Stimulated activated CD8-positive, alpha-beta memory T cell treated with anti-CD3 and anti-CD28 coated beads, Interleukin-2, amount 100 ng/mL, for 48 hours (primary cell): ENCODE results near the gene PPP1R15B.

Source experiments
- DNase-seq, 2 donors: peaks; one replicate each; pipeline ENCODE4 v3.0.0-alpha.2; 2020; ENCODE audit warnings: low read depth in 2 of 2

PPP1R15B gene

GRCh38 chr1:204400882-204401510 is 10.6 kb downstream of the PPP1R15B start:
- DNase-seq: no peak

- no peak for DNase-seq
Observed at GRCh38 chr1:204398197-204399125, 13.2 kb downstream of the PPP1R15B start.

- no peak for DNase-seq
Observed at GRCh38 chr1:204396015-204396583, 15.5 kb downstream of the PPP1R15B start.

DNA sequence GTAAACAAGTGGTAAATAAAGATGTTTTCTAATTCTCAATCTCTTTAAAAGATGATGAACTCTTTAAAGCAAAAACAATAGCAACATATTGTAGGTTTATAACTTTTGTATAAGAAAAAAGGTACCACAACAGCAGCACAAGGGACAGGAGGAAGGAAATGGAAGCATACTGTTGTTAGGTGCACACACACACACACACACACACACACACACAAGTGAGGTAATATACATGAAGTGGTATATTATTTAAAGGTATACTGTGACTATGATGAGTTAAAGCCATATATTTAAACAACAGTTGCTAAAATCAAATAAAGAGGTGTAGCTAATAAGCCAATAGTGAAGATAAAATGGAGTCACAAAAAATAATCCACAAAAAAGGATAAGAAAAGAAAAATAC is 20.0 kb downstream of the PPP1R15B start:
- no peak for DNase-seq

GRCh38 chr1:204390751-204391466 is 20.7 kb downstream of the PPP1R15B start:
- no peak for DNase-seq

GRCh38 chr1:204385727-204386126 is 25.9 kb downstream of the PPP1R15B start:
- DNase-seq: no peak

DNA sequence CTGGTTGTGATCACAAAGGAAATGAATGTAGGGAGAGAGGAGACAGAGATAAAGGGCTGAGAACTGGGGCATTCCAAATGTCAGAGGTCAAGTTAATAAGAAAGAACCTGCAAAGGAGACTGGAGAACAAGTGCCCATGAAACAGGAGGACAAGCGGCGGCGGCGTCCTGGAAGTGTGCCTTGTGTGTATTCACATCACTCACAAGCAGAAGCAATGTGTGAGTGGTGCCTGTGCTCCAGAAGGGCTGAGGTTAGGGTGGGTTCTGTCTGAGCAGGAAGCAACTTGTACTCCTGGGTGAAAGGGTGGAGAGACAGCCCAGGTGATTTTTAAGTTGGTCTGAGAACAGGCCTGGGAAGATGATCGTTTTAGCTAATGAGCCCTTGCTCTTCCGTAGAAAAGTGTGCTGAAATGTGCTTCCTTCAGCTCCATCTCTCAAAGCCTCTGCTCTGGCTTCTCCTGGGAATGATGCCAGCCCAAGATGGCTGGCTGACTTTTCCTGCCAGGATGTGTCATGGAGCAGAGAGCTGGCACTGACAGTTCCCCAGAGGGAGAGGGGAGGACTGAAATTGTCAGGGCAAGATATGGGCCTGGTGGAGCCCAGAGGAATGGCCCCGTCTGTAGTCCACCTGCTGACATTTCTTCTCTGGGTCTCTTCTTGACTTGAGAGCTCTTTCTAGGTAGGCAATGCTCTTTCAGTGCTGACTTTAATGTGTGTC is 26.8 kb downstream of the PPP1R15B start:
- no peak for DNase-seq

DNA sequence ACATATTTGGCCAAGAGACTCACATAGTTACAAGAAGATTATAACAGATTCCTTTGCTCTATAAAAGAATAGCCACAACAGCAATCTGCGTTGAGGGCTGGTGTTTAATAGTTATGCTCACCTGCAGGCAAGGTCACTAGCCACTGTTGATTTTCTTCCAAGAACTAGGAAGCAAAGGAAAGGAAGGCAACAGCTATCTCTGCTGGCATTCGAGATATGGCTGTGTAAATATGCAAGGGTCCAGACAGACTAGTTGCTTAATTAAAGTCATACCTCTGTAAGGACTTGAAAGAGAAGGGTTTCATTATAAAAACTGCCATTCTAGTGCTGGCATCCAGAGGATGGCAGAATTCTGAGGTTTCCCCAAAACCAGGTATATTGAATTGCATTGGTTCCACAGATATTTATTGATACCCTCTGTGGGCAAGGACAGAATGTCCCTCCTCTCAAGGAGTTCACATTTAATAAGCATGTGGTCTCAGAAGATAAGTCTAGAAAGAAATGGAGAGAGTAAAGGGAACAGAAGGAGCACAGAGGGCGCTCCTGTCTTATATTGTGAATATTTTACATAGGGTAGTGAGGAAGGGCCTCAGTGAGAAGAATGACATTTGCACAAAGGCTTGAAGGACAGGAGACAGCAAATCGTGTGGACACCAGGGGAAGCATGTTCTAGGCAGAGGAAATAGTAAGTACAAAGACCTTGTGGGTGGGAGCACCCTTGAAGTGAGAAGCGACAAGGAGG is 28.3 kb downstream of the PPP1R15B start:
- no peak for DNase-seq

GRCh38 chr1:204382714-204383083 is 28.9 kb downstream of the PPP1R15B start:
- DNase-seq: no peak

DNA sequence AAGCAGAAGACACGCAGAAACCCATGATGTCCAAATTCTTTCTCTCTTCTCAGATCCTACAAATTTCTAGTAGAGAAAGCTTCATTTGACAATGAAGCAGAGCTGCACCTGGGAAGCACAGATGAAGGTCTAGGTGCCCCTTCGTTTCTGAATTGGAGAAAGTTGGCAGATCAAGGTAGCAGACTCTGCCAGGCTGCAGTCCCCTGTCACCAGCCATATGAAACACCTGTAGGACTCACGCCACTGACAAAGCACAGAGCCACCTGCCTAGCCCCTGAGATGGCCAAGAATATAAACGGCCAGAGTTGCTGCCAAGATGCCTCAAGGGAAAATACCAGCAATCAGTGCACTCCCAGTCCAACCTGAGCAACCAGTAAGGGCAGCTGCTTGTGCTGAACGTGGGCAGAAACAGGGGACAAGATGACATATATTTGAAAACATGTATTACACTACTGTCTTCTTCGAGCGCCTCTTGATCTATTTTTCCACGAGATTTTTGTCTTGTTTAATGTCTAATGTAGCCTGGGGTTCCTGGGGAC is 31.3 kb downstream of the PPP1R15B start:
- DNase-seq: no peak

DNA sequence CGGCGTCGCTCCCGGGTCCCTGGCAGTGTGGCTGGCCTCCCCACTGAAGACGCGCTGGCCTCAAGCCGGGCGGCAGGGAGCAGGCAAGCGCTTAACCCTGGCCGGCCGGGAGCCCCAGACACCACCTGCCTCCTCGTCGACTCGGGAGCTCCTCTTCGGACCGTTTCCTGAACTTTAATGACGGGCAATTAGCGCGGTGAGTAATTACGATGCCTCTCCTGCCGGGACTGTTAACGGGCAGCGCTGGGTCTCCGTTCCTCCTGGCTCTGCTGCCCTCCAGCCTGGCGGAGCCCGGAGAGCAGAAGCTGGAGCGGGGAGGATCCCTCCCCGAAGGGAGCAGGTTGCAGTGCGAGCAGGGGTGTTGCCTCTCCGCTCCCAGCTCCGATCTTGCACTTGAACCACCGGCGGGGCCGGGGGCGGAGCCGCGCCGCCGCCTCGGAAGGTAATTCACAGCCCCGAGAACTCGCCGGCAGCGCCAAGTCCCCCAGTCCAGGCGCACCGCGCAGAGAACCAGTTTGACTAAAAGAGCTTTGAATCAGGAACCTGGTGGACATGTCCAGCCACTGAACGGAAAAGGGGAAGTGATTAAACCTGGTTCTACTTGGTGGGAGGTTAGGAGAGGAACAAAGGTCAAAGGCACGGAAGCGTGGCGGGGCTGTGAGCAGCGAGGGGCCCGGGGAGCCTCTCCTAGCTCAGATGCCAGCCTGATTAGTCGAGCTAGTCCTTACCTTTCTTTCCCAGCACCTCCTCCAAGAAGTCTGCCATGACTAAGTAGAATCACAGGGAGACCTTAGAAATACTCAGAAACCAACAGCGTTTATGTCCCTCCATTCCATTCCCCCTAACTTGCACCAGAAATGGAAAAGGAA is 33.6 kb downstream of the PPP1R15B start:
- no peak for DNase-seq

GRCh38 chr1:204376919-204377799 is 34.5 kb downstream of the PPP1R15B start:
- no peak for DNase-seq

GRCh38 chr1:204376465-204376864 is 35.2 kb downstream of the PPP1R15B start:
- no peak for DNase-seq

- no peak for DNase-seq
Observed at GRCh38 chr1:204373911-204374310, 37.7 kb downstream of the PPP1R15B start.

DNA sequence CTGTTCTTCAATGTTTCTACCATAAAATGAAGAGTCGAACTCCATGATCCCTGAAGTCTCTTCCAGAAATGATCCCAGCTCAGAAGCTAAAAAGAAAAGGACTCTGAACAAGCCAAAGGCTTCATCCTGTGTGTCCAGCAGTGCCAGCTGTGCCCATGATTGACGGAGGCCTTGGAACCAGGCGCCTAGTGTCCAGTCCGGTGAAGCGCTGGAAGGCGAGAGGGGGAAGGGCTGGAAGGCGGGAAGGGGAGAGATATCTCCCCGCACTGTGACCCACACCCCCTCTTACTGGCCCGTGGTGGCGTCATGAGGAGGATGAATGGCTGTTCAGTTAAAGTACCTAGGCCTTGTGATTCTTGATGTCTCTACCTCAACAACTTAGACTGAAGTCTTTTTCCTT is 41.4 kb downstream of the PPP1R15B start:
- DNase-seq: no peak

DNA sequence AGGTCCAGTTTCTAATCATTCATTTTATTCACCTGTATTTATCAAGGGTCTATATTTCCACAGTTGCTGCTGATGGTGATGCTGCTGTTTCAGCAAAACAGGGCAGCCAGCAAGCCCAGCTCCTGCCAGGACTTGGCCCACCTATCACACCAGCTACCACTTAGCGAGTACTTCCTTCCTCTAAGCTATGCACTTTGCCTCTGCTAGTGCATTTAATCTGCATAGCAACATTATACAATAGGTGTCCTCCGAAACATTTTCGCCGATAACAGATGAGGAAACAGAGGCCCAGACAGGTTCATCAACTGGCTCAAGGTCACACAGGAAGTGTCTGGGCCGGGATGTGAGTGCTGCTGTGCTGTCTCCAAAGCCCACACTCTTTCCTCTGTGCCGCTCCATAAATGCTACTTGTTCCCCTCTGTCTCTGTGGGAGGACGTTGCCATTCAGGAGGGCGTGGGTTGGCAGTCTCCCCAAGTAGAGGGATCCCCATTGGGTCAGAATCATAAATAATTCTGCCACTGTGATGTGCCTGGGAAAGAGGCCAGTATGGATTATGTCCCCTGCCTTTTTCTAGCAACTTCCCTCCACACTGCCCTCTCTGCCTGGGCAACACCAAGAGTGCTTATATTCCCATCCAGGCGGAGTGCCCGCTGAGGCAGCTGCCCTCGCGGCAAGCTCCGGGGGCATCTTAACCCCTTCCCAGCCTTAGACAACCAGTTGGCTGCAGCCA is 42.5 kb downstream of the PPP1R15B start:
- no peak for DNase-seq

- no peak for DNase-seq
Observed at GRCh38 chr1:204367956-204368355, 43.7 kb downstream of the PPP1R15B start.
